Ishikawa (cell line): ENCODE measurements around the gene CMPK1.

Experiments
- CEBPB ChIP-seq: IDR thresholded peaks from 2 replicates; pipeline ENCODE4 v1.6.1; 2012
- CREB1 ChIP-seq: IDR thresholded peaks from 2 replicates; pipeline ENCODE4 v1.6.1; 2012; ENCODE audit warnings: low read depth
- EGR1 ChIP-seq: IDR thresholded peaks from 2 replicates; pipeline ENCODE4 v1.6.1; 2012
- EP300 ChIP-seq: IDR thresholded peaks from 2 replicates; pipeline ENCODE4 v1.6.1; 2012; ENCODE audit warnings: borderline replicate concordance
- FOXM1 ChIP-seq: IDR thresholded peaks from 2 replicates; pipeline ENCODE4 v1.6.1; 2012; ENCODE audit warnings: low read depth, borderline replicate concordance
- MAX ChIP-seq: IDR thresholded peaks from 2 replicates; pipeline ENCODE4 v1.6.1; 2012
- NFIC ChIP-seq: IDR thresholded peaks from 2 replicates; pipeline ENCODE4 v1.6.1; 2012
- RAD21 ChIP-seq: IDR thresholded peaks from 2 replicates; pipeline ENCODE4 v1.6.1; 2012; ENCODE audit warnings: low read depth
- REST ChIP-seq: IDR thresholded peaks from 2 replicates; pipeline ENCODE4 v1.6.1; 2012; ENCODE audit warnings: low read depth, mild to moderate bottlenecking
- TAF1 ChIP-seq: IDR thresholded peaks from 2 replicates; pipeline ENCODE4 v1.6.1; 2012; ENCODE audit warnings: low read depth, mild to moderate bottlenecking
- TCF12 ChIP-seq: IDR thresholded peaks from 2 replicates; pipeline ENCODE4 v1.6.1; 2012; ENCODE audit warnings: low read depth
- TEAD4 ChIP-seq: IDR thresholded peaks from 2 replicates; pipeline ENCODE4 v1.6.1; 2012
- USF1 ChIP-seq: IDR thresholded peaks from 2 replicates; pipeline ENCODE4 v1.6.1; 2012
- YY1 ChIP-seq: IDR thresholded peaks from 2 replicates; pipeline ENCODE4 v1.6.1; 2012; ENCODE audit warnings: low read depth
- ZBTB7A ChIP-seq: IDR thresholded peaks from 2 replicates; pipeline ENCODE4 v1.6.1; 2012; ENCODE audit warnings: low read depth

Gene CMPK1

GRCh38 chr1:47337350-47337749, 3.8 kb downstream of the CMPK1 start:
- TF ChIP-seq MAX (no peak), FOXM1 (no peak), EGR1 (no peak), USF1 (no peak), YY1 (no peak), EP300 (no peak), TCF12 (no peak), NFIC (no peak), CEBPB (no peak), TEAD4 (no peak), ZBTB7A (no peak), REST (no peak), CREB1 (no peak)

GRCh38 chr1:47338249-47339077, 4.9 kb downstream of the CMPK1 start:
- no peak for TF ChIP-seq RAD21
- no peak for TF ChIP-seq TAF1
- no peak for TF ChIP-seq YY1
- no peak for TF ChIP-seq TCF12
- TF ChIP-seq MAX: no peak
- no peak for TF ChIP-seq CEBPB
- no peak for TF ChIP-seq NFIC
- TF ChIP-seq FOXM1: no peak

- no peak for TF ChIP-seq CREB1
- TF ChIP-seq YY1: no peak
- TF ChIP-seq FOXM1: no peak
- no peak for TF ChIP-seq CEBPB
These were observed 6.6 kb downstream of the CMPK1 start for GRCh38 chr1:47340227-47340626.

GRCh38 chr1:47347735-47348134, 14.1 kb downstream of the CMPK1 start:
- TF ChIP-seq EP300 (no peak), NFIC (no peak), TCF12 (no peak), CREB1 (no peak)

GRCh38 chr1:47348246-47348645, 14.7 kb downstream of the CMPK1 start:
- no peak for TF ChIP-seq EGR1

GRCh38 chr1:47351305-47351704, 17.7 kb downstream of the CMPK1 start:
- TF ChIP-seq REST (no peak), EGR1 (no peak), YY1 (no peak), TCF12 (no peak), NFIC (no peak), RAD21 (no peak), EP300 (no peak), CEBPB (no peak), ZBTB7A (no peak), FOXM1 (no peak), TAF1 (no peak), USF1 (no peak), CREB1 (no peak)

- TF ChIP-seq EP300 (no peak), TEAD4 (no peak), FOXM1 (no peak), CEBPB (no peak)
These were observed 27.8 kb downstream of the CMPK1 start for GRCh38 chr1:47361380-47361779.
